SU-DHL-6 (cell line): ENCODE measurements around the gene ERC1.

ENCODE experiments used
- H2AFZ ChIP-seq: fragments of 200-600 bp; sonication (generic); 2 replicates; pipeline ENCODE4 v1.6.1; 2014; ENCODE audit warnings: low read depth, mild to moderate bottlenecking, moderate library complexity, mixed read lengths, antibody characterized with exemption, low read length; ENCODE audit not compliant: severe bottlenecking
- H3F3A ChIP-seq: fragments of 200-600 bp; shearing (Covaris generic); 2 replicates; pipeline ENCODE4 v1.6.0; 2016; ENCODE audit warnings: antibody characterized with exemption, mild to moderate bottlenecking; ENCODE audit not compliant: insufficient read depth
- H3K27ac ChIP-seq: fragments of 200-600 bp; sonication (generic); 2 replicates; pipeline ENCODE4 v1.5.1; 2016; ENCODE audit warnings: low read depth, mild to moderate bottlenecking, low read length, moderate library complexity, mixed read lengths
- H3K27me3 ChIP-seq: fragments of 200-600 bp; sonication (generic), shearing (Covaris generic); 2 replicates; pipeline ENCODE4 v1.6.0; 2014; ENCODE audit warnings: mild to moderate bottlenecking, low read length
- H3K36me3 ChIP-seq: fragments of 200-600 bp; sonication (generic); 2 replicates; pipeline ENCODE4 v1.6.1; 2014; ENCODE audit warnings: mild to moderate bottlenecking, low read length, mixed read lengths
- H3K4me2 ChIP-seq: fragments of 300-600, 200-600 bp; shearing (Covaris generic), sonication (generic); 2 replicates; pipeline ENCODE4 v1.6.0; 2014; ENCODE audit warnings: low read length, low read depth, mild to moderate bottlenecking; ENCODE audit not compliant: poor library complexity, severe bottlenecking
- H3K4me3 ChIP-seq: fragments of 200-600 bp; sonication (generic); 2 replicates; pipeline ENCODE4 v1.5.1; 2014; ENCODE audit warnings: antibody characterized with exemption, low read length, mild to moderate bottlenecking, mixed read lengths; ENCODE audit not compliant: insufficient read depth, poor library complexity, severe bottlenecking
- H3K79me2 ChIP-seq: fragments of 200-600 bp; sonication (generic); 2 replicates; pipeline ENCODE4 v1.6.1; 2014; ENCODE audit warnings: mild to moderate bottlenecking, low read length, moderate library complexity; ENCODE audit not compliant: insufficient read depth
- H3K9ac ChIP-seq: fragments of 200-600 bp; sonication (generic); 2 replicates; pipeline ENCODE4 v1.7.0; 2014; ENCODE audit warnings: mild to moderate bottlenecking, low read length
- H3K9me2 ChIP-seq: fragments of 200-600 bp; sonication (generic); replicated peaks from 2 replicates; pipeline ENCODE4 v1.6.1; 2014; ENCODE audit warnings: low read length; ENCODE audit not compliant: insufficient read depth
- H3K9me3 ChIP-seq: fragments of 200-600 bp; sonication (generic); 2 replicates; pipeline ENCODE4 v1.6.1; 2014; ENCODE audit warnings: low read length, mixed read lengths; ENCODE audit not compliant: insufficient read depth
- H4K20me1 ChIP-seq: fragments of 200-600 bp; sonication (generic); 2 replicates; pipeline ENCODE4 v1.6.1; 2014; ENCODE audit warnings: low read depth, mild to moderate bottlenecking, antibody characterized with exemption, low read length, moderate library complexity, mixed read lengths
- CTCF ChIP-seq: fragments of 200-600 bp; sonication (generic); IDR thresholded peaks from one replicate; pipeline ENCODE4 v1.5.1; 2017; ENCODE audit warnings: antibody characterized with exemption, mild to moderate bottlenecking, low read length, moderate library complexity; ENCODE audit not compliant: insufficient read depth, poor library complexity, severe bottlenecking
- EZH2phosphoT487 ChIP-seq: fragments of 200-600 bp; sonication (generic), shearing (Covaris generic); conservative IDR thresholded peaks from 2 replicates; pipeline ENCODE4 v1.6.1; 2018; ENCODE audit warnings: mild to moderate bottlenecking, antibody characterized with exemption, low read length, moderate library complexity, mixed read lengths

Gene ERC1

GRCh38 chr12:1539135-1539534, 548.1 kb downstream of the ERC1 start:
- no peaks in the 10 kb centered on the region for H3K36me3 ChIP-seq
- H3K4me2 ChIP-seq: no peak overlapping the region
- TF ChIP-seq EZH2phosphoT487 (no peak), CTCF (no peak)
- no peak overlapping the region for H3K27ac ChIP-seq
- no peaks in the 10 kb centered on the region for H3K9me3 ChIP-seq
- H3K9me2 ChIP-seq: no peaks in the 10 kb centered on the region
- no peak overlapping the region for H3K9ac ChIP-seq
- no peak overlapping the region for H3K4me3 ChIP-seq
- H2AFZ ChIP-seq: no peak overlapping the region
- H3K27me3 ChIP-seq: no peaks in the 10 kb centered on the region
- H3F3A ChIP-seq: no peaks in the 10 kb centered on the region
- H4K20me1 ChIP-seq: no peaks in the 10 kb centered on the region
- H3K79me2 ChIP-seq: no peaks in the 10 kb centered on the region

- no peak overlapping the region for H3K27ac ChIP-seq
- no peak overlapping the region for H3K4me2 ChIP-seq
- H3K9ac ChIP-seq: no peak overlapping the region
- H3K27me3 ChIP-seq: no peaks in the 10 kb centered on the region
- H3F3A ChIP-seq: no peaks in the 10 kb centered on the region
- H3K79me2 ChIP-seq: no peaks in the 10 kb centered on the region
- H2AFZ ChIP-seq: no peak overlapping the region
- no peaks in the 10 kb centered on the region for H3K9me3 ChIP-seq
- no peaks in the 10 kb centered on the region for H3K9me2 ChIP-seq
- TF ChIP-seq CTCF: no peak
- TF ChIP-seq EZH2phosphoT487: no peak
- no peaks in the 10 kb centered on the region for H4K20me1 ChIP-seq
- H3K4me3 ChIP-seq: no peak overlapping the region
- H3K36me3 ChIP-seq: no peaks in the 10 kb centered on the region
Observed at GRCh38 chr12:1540690-1541089, 549.7 kb downstream of the ERC1 start.

GRCh38 chr12:1542599-1542998, 551.6 kb downstream of the ERC1 start:
- H3K4me2 ChIP-seq: no peak overlapping the region
- H2AFZ ChIP-seq: no peak overlapping the region
- no peaks in the 10 kb centered on the region for H3K36me3 ChIP-seq
- H3K79me2 ChIP-seq: no peaks in the 10 kb centered on the region
- H3K9me3 ChIP-seq: no peaks in the 10 kb centered on the region
- TF ChIP-seq EZH2phosphoT487 (no peak), CTCF (no peak)
- H3F3A ChIP-seq: no peaks in the 10 kb centered on the region
- H3K4me3 ChIP-seq: no peak overlapping the region
- no peak overlapping the region for H3K9ac ChIP-seq
- no peak overlapping the region for H3K27ac ChIP-seq
- H3K9me2 ChIP-seq: no peaks in the 10 kb centered on the region
- no peaks in the 10 kb centered on the region for H4K20me1 ChIP-seq
- no peaks in the 10 kb centered on the region for H3K27me3 ChIP-seq
